DMS114 treated with DMSO at 0.1 percent for 48 hours (cell line): ENCODE results near the gene TAP1.
"Not testable (repeated sequence)": the region's sequence is repeated elsewhere in the genome, so short reads cannot be mapped to it uniquely, and the experiment has no call there.

Experiments used
- DNase-seq: peaks from one replicate; lab custom pipeline; 2025; ENCODE audit not compliant: unreplicated experiment; lab: John Stamatoyannopoulos, UW

TAP1 gene, protein sequence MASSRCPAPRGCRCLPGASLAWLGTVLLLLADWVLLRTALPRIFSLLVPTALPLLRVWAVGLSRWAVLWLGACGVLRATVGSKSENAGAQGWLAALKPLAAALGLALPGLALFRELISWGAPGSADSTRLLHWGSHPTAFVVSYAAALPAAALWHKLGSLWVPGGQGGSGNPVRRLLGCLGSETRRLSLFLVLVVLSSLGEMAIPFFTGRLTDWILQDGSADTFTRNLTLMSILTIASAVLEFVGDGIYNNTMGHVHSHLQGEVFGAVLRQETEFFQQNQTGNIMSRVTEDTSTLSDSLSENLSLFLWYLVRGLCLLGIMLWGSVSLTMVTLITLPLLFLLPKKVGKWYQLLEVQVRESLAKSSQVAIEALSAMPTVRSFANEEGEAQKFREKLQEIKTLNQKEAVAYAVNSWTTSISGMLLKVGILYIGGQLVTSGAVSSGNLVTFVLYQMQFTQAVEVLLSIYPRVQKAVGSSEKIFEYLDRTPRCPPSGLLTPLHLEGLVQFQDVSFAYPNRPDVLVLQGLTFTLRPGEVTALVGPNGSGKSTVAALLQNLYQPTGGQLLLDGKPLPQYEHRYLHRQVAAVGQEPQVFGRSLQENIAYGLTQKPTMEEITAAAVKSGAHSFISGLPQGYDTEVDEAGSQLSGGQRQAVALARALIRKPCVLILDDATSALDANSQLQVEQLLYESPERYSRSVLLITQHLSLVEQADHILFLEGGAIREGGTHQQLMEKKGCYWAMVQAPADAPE

DNA sequence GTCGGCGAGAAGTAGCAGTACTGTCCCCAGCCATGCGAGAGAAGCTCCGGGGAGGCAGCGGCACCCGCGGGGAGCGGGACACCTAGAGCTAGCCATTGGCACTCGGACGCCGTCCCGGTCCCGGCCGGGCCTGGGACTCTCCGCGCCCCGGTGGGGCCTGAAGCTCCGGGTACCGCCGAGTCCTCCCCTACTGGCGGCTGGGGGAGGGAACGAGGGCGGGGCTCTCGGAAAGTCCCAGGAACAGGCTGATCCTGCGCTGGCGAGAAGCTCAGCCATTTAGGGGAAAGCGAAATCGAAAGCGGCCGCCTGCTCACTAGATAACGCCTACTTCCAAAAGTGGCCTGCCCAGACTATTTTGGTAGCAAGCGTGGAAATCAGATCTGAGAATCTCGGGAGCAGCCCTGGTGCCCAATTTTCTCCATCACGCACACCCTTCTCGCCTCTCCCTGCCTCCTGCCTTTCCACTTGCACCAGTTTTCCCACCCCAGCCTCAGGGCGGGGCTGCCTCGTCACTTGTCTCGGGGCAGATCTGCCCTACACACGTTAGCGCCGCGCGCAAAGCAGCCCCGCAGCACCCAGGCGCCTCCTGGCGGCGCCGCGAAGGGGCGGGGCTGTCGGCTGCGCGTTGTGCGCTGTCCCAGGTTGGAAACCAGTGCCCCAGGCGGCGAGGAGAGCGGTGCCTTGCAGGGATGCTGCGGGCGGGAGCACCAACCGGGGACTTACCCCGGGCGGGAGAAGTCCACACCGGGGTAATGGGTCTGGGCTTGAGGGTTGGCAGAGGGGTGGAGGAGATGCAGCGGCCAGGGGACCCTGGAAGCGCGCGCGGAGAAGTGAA, at the start of gene TAP1, which contains the start of gene PSMB9:
TAP1 (minus strand) TSS at position 164 of the 835 bp plus-strand sequence; CDS start at position 96, 68 bp downstream.
PSMB9 (plus strand) TSS at position 652 of the 835 bp plus-strand sequence; CDS start at position 690, 38 bp downstream.
- peak; percentile 97 for DNase-seq

DNA sequence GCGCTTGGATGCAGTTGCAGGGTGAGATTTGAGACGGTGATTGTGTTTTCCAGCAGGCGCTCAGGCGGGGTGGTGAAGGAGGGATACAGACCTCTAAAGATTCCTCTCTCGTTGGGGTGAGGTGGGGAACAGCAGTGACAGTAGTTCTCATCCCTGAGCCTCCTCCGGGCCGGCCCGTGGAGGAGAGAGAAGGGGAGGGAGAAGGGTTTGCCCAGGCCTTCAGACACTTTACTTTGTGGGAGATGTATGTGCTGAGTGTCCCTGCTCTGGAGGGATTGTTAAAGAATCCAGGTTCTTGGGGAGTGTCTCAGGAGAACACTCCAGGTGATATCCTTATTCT, 41.5 kb upstream of the TAP1 start:
- DNase-seq, result no peak

DNA sequence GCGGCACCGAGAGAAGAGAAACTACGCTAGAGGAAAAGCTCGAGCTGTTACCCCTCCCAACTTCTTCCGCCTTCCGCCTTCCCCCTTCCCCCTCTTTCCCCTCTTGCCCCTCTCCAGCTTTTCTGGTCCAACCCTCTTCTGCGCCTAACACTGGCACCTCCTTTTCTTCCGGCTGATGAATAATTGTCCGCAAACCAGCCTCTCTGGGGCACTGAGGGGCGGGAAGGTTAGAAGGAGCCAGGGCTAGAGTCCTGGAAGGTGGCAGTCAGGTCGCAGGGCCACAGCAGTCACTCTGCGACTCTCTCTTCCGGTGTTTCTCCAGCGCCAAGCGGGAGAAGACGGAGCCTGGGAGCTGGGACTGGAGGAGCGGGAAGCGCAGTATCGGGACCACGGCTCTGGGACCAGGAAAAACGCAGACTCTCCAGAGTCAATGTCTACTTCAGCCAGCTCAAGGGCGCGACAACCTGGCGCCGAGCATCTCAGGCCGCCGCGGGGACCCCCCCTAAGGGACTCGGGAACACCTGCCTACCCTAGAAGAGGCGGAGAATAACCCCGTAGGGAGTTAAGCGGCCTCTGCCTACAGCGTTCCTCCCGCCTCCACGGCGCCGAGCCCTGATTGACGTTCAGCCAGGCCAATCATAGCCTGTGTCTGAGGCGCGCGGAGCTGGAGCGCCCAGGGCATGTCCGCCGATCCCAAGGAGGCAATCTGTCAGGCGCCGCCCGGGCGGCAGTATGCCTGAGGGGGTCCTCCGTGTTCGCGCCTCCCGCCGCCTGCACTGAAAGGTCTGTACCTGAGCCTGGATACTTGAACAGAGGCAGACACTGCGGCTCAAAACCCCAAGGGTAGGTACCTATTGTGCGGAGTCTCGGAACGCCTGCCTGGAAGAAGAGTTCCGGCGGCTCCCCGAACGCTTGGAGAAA, 40.8 kb upstream of the TAP1 start:
- peak; percentile 88 for DNase-seq

DNA sequence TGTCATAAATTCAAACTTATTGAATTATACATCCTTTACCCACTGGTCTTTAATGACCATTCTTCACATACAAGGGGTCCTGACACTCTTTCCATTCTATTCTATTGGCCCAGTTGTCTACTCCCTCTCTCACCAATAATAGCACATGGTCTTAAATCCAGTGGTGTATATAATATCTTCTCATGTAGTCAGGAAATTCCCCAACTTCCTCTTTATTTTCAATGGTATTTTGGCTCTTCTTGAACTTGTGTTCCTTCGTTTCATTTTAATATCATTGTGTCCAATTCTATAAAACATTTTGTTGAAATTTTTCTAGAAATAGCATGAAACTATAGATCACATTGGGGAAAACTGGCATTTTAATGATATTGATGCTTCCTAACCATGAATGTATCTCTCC, 37.3 kb upstream of the TAP1 start:
- no peak for DNase-seq

DNA sequence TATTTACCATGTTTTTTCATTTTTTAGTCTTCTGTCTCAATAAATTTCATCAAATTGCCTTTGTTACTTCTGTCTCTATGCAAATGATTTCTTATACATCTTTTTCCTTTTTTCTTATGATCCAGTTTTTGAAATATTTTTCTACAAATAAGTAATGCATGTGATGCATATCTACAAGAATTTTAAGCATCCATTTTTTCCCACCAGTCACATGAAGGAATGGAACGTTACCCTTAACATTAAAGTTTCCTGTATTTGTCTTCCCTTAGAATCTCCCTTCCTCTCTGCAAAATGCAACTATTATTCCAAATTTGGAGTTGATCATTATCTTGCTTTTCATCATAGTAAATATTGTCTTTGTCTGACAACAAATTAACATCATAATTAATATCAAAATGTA, 36.0 kb upstream of the TAP1 start:
- DNase-seq, result no peak

DNA sequence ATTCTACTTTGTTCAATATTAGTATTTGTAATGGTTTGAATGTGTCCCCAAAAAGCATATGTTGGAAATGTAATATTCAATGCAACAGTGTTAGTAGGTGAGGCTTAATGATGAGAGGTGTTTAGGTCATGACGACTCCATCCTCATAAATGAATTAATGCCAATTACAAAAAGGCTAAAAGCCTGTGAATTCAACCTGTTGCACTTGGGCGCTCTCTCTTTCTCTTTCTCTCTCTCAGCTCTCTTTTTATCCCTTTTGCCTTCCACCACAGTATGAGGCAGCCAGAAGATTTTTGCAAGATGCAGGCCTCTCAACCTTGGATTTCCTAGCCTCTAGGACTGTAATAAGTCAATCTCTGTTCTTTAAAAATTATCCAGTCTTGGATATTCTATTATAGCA, 35.1 kb upstream of the TAP1 start:
- no peak for DNase-seq

DNA sequence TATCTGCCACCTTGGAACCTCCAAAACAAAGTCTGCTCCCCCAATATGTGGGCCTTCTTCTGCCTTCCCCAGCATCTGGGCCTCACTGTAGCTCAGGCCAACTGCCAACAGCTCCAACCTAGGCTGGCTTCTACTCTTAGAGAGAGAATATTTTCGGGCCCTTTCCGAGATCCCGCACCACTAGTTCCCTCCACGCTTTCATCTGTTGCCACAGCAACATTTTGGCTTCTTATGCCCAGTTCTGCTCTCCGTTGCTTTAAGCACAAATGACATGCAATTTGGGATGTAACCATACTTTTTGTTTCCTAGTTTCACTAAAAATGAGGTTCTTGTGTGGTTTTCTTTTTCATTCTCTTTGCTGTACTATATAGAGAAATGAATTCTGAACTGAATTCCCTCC, 34.1 kb upstream of the TAP1 start:
- no peak for DNase-seq

DNA sequence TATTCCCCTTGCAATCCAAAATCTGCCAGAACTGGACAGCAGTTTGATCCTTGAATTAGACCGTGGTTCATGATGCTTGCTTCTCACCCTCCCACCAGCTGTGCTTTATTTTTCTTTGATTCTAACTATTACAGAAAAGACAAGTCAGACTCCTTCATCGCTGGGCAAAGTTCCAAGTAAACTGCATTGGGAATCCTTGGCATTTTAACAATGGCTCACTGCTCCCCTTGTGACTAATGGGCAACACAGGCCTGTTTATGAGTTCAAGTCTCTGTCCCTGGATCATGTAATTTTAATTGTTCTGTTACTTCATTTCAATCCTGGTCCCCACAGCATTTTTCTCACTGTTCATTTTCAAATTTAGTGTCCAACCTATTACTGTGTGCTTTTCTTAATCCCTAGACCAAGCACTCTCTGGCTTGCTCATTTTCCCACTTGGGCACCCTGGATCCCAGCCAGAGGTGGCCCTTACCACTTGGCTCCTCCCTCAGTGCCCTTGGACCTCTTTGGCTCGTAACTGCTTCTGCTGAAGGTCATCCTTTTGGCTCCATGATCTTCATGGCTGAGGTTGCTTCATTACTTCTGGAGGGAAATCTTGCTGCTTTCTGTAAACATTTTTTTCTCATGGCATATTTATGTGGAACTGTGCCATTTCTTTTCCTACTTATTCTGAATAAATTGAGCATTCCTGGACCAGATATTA, 33.3 kb upstream of the TAP1 start:
- DNase-seq, result no peak

DNA sequence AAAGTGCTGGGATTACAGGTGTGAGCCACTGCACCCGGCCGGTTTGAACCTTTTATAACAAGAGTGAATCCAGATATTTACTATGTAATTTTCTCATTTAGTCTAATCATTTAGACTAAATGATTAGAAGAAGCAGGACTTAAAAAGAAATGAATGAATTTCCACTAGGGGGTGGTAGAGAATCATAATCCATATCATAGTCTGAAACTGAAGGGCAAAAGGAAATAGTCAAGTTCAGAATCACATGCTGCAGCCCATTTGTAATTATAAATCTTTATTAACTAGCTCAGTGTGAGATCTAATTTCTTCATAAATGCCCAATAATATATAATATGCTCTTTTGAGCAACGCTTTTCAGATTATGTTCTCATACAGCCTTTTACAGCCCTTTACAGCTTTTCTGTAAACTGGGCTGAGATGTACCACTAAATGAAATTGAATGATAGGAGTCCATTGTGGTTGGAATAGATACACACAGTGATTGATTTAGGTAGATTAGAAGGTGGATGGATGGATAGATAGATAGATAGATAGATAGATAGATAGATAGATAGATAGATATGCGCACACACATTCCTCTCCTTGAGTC, 32.3 kb upstream of the TAP1 start:
- peak; percentile 79 for DNase-seq

DNA sequence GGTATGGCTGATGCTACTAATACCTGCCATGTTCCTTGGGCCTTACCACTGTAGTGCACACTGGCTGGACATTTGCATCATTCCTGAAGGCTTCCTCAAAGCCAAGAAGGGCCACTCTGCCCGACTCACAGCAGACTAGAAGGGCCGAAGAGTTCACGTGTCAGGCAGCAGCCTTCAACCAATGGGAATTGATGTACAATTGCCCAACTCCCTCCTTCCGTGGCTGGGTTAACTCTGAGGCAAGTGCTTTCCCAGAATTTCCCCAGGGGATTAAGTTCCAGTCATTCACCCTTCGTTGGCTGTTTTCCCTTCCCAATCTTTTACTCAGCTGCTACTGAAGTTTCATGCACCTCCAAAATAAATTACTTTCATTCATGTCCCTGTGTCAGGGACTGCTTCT, 30.3 kb upstream of the TAP1 start:
- no peak for DNase-seq

DNA sequence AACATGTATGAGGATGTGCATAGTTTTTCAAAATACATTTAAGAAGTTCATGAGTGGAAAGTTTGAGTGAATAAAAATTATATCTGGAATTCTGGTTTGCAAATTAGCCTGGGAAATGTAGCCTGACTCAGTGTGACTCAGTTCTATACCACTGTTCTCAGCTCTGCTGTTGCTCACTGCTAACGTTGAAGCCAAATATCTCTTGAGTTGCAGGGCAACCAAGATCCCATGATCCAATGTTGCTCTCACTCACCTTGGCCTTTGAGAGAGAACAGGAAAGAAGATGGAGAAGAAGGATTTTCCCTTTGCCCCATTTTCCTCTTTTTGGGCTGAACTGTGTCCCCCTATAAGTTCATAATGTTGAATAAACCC, 29.4 kb upstream of the TAP1 start:
- no peak for DNase-seq

DNA sequence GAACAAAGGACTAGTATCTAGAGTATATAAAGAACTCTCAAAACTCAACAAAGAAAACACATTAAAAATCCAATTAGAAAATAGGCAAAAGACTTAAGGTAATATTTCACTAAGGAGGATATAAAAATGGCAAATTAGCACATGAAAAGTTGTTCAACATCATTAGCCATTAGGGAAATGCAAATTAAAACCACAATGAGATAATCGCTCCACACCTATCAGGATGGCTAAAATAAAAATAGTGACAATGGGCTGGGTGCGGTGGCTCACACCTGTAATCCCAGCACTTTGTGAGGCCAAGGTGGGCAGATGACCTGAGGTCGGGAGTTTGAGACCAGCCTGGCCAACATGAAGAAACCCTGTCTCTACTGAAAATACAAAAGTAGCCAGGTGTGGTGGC, 27.5 kb upstream of the TAP1 start:
- DNase-seq, result not testable (repeated sequence)

DNA sequence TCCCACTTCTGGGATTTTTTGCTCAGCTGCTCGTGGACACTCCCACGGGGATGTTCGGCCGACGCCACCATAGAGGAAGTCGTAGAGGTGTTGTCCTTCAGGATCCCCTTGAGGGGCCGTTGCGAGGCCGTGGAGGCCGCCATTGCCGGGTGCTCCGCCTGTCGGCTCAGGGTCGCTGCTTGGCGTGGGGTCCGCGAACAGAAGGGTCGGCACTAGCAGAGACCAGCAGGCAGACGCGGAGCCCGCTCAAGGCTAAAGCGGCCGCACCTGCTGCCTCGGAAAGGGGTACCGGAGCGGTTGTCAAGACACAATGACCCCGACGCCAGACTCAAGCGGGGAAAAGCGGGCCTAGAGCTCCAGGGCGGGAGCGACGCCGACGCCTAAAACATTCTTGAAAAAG, 26.2 kb upstream of the TAP1 start:
- no peak for DNase-seq

DNA sequence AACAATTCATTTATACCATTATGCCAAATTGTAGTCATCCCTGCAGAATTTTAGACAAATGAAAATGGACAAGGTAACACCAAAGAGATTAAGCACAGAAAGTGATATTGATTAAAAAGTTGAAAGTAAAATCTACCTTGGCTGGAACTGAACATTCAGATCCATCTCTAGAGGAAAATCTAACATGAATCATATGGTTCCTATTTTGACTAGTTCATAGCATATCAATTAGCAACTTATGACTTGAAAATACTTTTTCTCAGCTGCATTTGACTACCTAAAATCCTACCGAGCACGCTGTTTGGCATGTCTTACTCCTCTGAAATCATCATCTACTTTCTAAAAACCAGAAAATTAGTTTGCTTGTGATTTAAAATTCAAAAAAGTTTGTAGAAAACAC, 23.1 kb upstream of the TAP1 start:
- DNase-seq, result no peak

DNA sequence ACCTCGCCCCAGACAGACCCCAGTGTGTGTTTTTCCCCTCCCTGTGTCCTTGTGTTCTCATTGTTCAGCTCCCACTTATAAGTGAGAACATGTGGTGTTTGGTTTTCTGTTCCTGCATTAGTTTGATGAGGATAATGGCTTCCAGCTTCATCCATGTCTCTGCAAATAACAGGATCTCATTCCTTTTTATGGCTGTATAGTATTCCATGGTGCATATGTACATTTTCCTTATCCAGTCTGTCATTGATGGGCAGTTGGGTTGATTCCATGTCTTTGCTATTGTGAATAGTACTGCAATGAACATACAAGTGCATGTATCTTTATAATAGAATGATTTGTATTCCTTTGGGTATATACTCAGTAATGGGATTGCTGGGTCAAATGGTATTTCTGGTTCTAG, 20.4 kb upstream of the TAP1 start:
- DNase-seq, result not testable (repeated sequence)

DNA sequence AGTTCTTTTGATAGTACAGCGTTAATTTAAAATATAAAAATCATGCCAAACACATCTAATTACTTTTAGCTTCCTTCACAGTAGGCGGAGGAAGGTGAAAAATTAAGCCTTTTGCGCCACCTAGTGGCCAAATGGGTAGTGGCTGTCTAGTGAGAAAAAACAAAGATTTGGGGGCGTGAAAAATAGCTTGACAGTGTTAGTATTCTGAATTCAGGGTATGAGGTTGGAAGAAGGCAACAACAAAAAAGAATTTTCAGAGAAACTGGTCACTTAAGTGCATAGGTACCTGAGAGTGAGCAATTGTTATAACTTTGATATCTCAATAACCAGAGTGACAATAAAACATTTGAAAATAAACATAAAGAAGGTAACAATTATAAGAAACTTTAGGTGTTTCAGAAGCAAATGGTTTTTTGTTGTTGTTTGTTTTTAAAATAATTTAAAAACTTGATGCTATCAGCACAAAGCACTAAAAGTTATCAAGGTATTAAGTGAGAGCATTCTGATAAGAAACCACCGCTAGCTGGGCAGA, 14.8 kb upstream of the TAP1 start:
- DNase-seq, result peak; percentile 77

DNA sequence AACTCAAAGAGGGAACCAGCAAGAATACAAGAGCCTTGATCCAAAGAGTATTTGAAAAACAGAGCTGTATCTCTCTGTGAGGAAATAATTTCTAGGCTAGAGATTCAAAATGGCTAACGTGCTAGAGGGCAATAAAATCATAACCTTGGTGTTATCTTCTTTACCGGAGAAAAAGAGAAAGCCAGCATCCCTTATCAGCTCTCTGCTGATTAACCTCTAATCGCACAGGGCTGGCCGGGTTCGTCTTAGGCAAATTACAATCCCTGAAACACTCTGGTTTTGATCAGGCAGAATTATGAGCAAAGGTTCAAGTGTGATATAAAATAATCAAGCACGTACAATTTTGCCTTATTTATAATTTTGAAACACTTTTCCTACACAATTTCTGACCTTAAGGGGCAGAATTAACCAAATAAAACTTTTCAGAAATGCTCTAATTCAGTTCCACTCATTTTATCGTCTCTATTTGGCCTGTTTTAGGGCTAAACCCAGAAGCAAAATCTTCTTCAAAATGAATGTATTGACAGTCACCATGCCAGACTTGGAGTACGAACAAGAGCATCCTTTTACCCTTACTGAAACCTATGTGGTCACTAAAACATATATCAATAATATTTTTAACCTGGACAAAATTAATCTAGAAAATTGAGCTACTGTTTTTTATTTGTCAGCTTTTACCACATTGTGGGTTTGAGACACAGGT, 14.2 kb upstream of the TAP1 start:
- DNase-seq, result no peak

DNA sequence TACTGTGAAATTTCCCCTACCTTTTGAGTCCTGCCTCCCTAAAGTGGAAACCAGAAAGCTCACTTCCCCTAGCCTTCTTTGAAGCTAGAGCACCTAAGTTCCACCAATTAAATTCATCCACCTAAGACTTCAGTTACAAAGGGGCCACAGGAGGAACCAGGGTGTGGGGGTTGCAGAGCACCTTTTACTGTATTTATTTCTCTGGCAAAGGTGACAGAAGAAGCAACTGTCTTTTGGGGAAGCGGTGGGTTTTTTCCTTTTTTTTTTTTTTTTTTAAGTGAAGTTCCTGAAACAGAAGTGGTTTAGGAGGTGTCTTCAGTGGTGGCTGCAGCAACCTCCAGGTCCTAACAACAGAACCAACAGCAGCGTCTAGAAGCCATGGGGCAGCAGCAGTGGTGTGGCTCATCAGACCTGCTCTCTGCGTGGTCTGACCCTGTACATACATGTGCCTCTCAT, 13.5 kb upstream of the TAP1 start:
- no peak for DNase-seq
